GM23338 (cell line): ENCODE data around the gene LIPG. TPM values are rescaled to one million over a fixed set of nuclear protein-coding genes. Genes with fewer than 3 reads are reported as not detected.

Source experiments
- ATAC-seq: fragments of 200-7000 bp; cut with Tn5 transposase; 3 replicates; pipeline ENCODE4 v1.9.1; 2020
- DNase-seq: peaks from one replicate; pipeline ENCODE4 v3.0.0-alpha.2; 2015; ENCODE audit warnings: low spot score
- H2AFZ ChIP-seq: fragments of 200-600 bp; sonication (generic); 2 replicates; pipeline ENCODE4 v1.8.0; 2016; ENCODE audit warnings: antibody characterized with exemption, mild to moderate bottlenecking, moderate library complexity
- H3F3A ChIP-seq: fragments of 200-600 bp; sonication (generic); replicated peaks from 2 replicates; pipeline ENCODE4 v1.8.0; 2017; ENCODE audit warnings: antibody characterized with exemption, mixed run types, low read depth
- H3K27ac ChIP-seq: fragments of 200-600 bp; sonication (generic); 2 replicates; pipeline ENCODE4 v1.6.1; 2016; ENCODE audit warnings: low read depth
- H3K27me3 ChIP-seq: fragments of 200-600 bp; sonication (generic); 2 replicates; pipeline ENCODE4 v1.8.0; 2016; ENCODE audit warnings: mild to moderate bottlenecking, mixed run types, moderate library complexity; ENCODE audit not compliant: insufficient read depth
- H3K36me3 ChIP-seq: fragments of 200-600 bp; sonication (generic); 2 replicates; pipeline ENCODE4 v1.8.0; 2016; ENCODE audit warnings: mild to moderate bottlenecking; ENCODE audit not compliant: insufficient read depth
- H3K4me1 ChIP-seq: fragments of 200-600 bp; sonication (generic); 2 replicates; pipeline ENCODE4 v1.8.0; 2016; ENCODE audit warnings: mild to moderate bottlenecking, moderate library complexity; ENCODE audit not compliant: insufficient read depth
- H3K4me2 ChIP-seq: fragments of 200-600 bp; sonication (generic); 2 replicates; pipeline ENCODE4 v1.7.1; 2017; ENCODE audit warnings: mixed run types
- H3K4me3 ChIP-seq: fragments of 200-600 bp; sonication (generic); 2 replicates; pipeline ENCODE4 v1.6.1; 2016; ENCODE audit warnings: mixed run types
- H3K79me2 ChIP-seq: fragments of 200-600 bp; sonication (generic); replicated peaks from 2 replicates; pipeline ENCODE4 v1.8.0; 2017; ENCODE audit warnings: mild to moderate bottlenecking; ENCODE audit not compliant: insufficient read depth
- H3K9me2 ChIP-seq: fragments of 200-600 bp; sonication (generic); 2 replicates; pipeline ENCODE4 v1.8.0; 2017; ENCODE audit not compliant: insufficient read depth
- H4K20me1 ChIP-seq: fragments of 200-600 bp; sonication (generic); replicated peaks from 2 replicates; pipeline ENCODE4 v1.8.0; 2017; ENCODE audit warnings: mild to moderate bottlenecking; ENCODE audit not compliant: insufficient read depth
- H3K27ac Mint-ChIP-seq: 2 replicates; pipeline ENCODE4 v1.8.0; 2020; ENCODE audit warnings: inconsistent platforms, mild to moderate bottlenecking, moderate library complexity, mixed read lengths
- H3K27me3 Mint-ChIP-seq: 3 replicates; pipeline ENCODE4 v1.8.0; 2022; ENCODE audit warnings: low read depth, mild to moderate bottlenecking, moderate library complexity, mixed read lengths, inconsistent platforms; ENCODE audit not compliant: insufficient read depth, poor library complexity
- H3K36me3 Mint-ChIP-seq: 3 replicates; pipeline ENCODE4 v1.8.0; 2021; ENCODE audit warnings: low read depth, mild to moderate bottlenecking, inconsistent platforms, moderate library complexity, mixed read lengths
- H3K4me1 Mint-ChIP-seq: 3 replicates; pipeline ENCODE4 v1.8.0; 2020; ENCODE audit warnings: mild to moderate bottlenecking, inconsistent platforms, mixed read lengths
- H3K4me3 Mint-ChIP-seq: 3 replicates; pipeline ENCODE4 v1.8.0; 2021; ENCODE audit warnings: moderate library complexity, mild to moderate bottlenecking, inconsistent platforms, mixed read lengths
- H3K9me3 Mint-ChIP-seq: 3 replicates; pipeline ENCODE4 v1.8.0; 2020; ENCODE audit warnings: moderate library complexity, mild to moderate bottlenecking, inconsistent platforms, mixed read lengths
- CREB1 ChIP-seq: fragments of 250-450 bp; sonication (Bioruptor Pico); IDR thresholded peaks from 2 replicates; pipeline ENCODE4 v1.5.0; 2020; ENCODE audit warnings: low read depth, mild to moderate bottlenecking, moderate library complexity
- EZH2 ChIP-seq: fragments of 200-600 bp; sonication (generic); IDR thresholded peaks from one replicate; pipeline ENCODE4 v1.8.0; 2017; ENCODE audit warnings: antibody characterized with exemption, mild to moderate bottlenecking, low read depth; ENCODE audit not compliant: unreplicated experiment
- JUNB ChIP-seq: IDR thresholded peaks from one replicate; pipeline ENCODE4 v1.6.1; 2016; ENCODE audit warnings: antibody characterized with exemption; ENCODE audit not compliant: unreplicated experiment
- NANOG ChIP-seq: IDR thresholded peaks from 2 replicates; pipeline ENCODE4 v1.6.1; 2016; ENCODE audit warnings: antibody characterized with exemption, borderline replicate concordance
- STAT1 ChIP-seq: IDR thresholded peaks from one replicate; pipeline ENCODE4 v1.6.1; 2016; ENCODE audit warnings: antibody characterized with exemption; ENCODE audit not compliant: unreplicated experiment
- ZNF114 ChIP-seq: fragments of 250-450 bp; sonication (Bioruptor Pico); IDR thresholded peaks from 2 replicates; pipeline ENCODE4 v1.5.0; 2020; ENCODE audit warnings: mild to moderate bottlenecking, moderate library complexity
- ZNF331 ChIP-seq: fragments of 250-450 bp; sonication (Bioruptor Pico); IDR thresholded peaks from 2 replicates; pipeline ENCODE4 v1.5.0; 2020; ENCODE audit warnings: low read depth, mild to moderate bottlenecking, moderate library complexity
- polyA plus RNA-seq: library from polyadenylated mRNA; unstranded; fragments of >200 nt; fragmentation: Nextera tagmentation; extraction: Ambion mirVana; gene quantifications from 2 replicates; pipeline ENCODE4 v1.2.1, GENCODE V29; 2016
- total RNA-seq: library from RNA; depleted of rRNA; stranded (reverse); fragments of >200 nt; shearing (Covaris generic); gene quantifications from 2 replicates; pipeline ENCODE4 v1.2.3, GENCODE V29; 2014
- TF ChIP-seq, protein P1 (sequence below): IDR thresholded peaks from 2 replicates; pipeline ENCODE4 v1.6.1; 2016; ENCODE audit warnings: antibody characterized with exemption
- TF ChIP-seq, protein P2 (sequence below): fragments of 250-450 bp; sonication (Bioruptor Pico); IDR thresholded peaks from 2 replicates; pipeline ENCODE4 v1.5.0; 2020; ENCODE audit warnings: mild to moderate bottlenecking, moderate library complexity

LIPG gene
- total and polyA plus RNA-seq, 2 experiments from 2014 or later: 4.9 to 17.7 TPM

DNA sequence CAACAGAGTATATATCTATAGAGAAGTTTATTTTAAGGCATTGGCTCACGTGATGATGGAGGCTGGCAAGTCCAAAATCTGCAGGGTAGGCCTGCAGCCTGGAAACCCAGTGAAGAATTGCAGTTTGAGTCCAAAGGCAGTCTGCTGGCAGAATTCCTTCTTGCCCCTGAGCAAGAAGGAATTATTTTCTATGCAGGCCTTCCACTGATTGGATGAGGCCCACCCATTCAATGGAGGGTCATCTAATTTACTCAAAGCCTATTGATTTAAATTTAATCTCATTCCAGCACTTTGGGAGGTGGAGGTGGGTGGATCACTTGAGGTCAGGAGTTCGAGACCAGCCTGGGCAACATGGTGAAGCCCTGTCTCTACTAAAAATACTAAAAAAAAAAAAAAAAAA, 44.4 kb upstream of the LIPG start:
- Histone ChIP-seq H3K36me3 (no peaks in the 10 kb centered on the region), H2AFZ (no peak overlapping the region), H3K79me2 (no peaks in the 10 kb centered on the region), H3K9me2 (no peaks in the 10 kb centered on the region), H3K4me3 (no peak overlapping the region), H3K4me1 (peaks cover 34% of the 10 kb centered on the region), H4K20me1 (no peaks in the 10 kb centered on the region), H3K27me3 (no peaks in the 10 kb centered on the region), H3K27ac (no peak overlapping the region), H3F3A (no peaks in the 10 kb centered on the region), H3K4me2 (no peak overlapping the region)
- no peaks in the 10 kb centered on the region for H3K36me3 Mint-ChIP-seq
- no peaks in the 10 kb centered on the region for H3K9me3 Mint-ChIP-seq
- ATAC-seq (no peak), DNase-seq (no peak)
- H3K4me1 Mint-ChIP-seq: peaks cover 31% of the 10 kb centered on the region
- TF ChIP-seq CREB1 (CRISPR knock-in tag) (no peak), STAT1 (no peak), ZNF331 (CRISPR knock-in tag) (no peak), ZNF114 (no peak), JUNB (no peak), NANOG (no peak), EZH2 (no peak)
- TF ChIP-seq, protein P1, sequence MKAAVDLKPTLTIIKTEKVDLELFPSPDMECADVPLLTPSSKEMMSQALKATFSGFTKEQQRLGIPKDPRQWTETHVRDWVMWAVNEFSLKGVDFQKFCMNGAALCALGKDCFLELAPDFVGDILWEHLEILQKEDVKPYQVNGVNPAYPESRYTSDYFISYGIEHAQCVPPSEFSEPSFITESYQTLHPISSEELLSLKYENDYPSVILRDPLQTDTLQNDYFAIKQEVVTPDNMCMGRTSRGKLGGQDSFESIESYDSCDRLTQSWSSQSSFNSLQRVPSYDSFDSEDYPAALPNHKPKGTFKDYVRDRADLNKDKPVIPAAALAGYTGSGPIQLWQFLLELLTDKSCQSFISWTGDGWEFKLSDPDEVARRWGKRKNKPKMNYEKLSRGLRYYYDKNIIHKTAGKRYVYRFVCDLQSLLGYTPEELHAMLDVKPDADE: no peak
- no peak overlapping the region for H3K27ac Mint-ChIP-seq
- H3K4me3 Mint-ChIP-seq: no peak overlapping the region
- peaks cover 4% of the 10 kb centered on the region for H3K27me3 Mint-ChIP-seq

DNA sequence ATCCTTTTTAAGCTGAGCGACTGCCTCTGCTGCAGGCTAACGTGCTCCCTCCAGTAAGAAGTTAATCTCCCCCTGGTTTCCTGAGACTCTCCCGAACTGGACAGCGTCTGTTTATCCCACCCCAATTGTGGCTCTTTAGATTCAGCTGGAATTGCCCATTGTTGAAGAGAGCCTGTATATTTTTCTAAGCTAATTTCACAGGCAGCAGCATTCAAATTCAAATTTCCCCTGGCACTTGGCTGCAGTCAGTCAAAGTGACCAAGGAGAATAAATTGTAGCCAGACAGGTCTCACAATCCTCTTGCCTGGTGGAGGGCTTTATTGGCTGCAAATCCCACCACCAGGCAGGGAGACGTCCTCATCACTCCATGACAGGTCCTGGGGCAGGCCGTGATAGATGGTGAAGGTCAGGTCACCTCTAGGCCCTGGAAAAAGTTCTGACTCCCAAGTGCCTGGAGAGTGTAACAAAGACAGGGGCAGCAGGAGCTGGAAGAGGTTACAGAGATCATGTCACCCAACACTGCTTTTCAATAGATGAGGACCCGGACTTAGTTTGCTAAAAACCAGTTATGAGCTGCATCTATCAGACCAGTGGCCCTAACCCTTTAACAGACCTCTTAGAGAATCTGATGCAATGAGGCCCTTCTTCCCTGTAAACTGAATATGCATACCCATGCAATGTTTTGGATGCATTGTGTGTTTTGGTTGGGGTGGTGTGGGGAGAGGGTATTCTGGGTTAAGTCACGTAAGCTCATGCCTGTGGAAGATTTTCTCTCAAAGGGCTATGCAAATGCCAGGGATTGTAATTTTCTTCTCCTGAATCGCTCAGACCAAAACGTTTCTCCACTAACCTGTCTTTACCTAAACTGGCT, 42.5 kb upstream of the LIPG start:
- DNase-seq: no peak
- 0 out of 2 replicates have a peak overlapping the region, but pooled peaks have one; percentile 16 for H3K27ac ChIP-seq
- Mint-ChIP-seq H3K4me1 (peaks cover 31% of the 10 kb centered on the region), H3K27me3 (peaks cover 2% of the 10 kb centered on the region), H3K9me3 (no peaks in the 10 kb centered on the region; the same call in 2 of the 3 replicates), H3K36me3 (no peaks in the 10 kb centered on the region), H3K27ac (peak overlapping the region; percentile 62), H3K4me3 (no peak overlapping the region)
- H2AFZ ChIP-seq: peak overlapping the region; percentile 92
- no peaks in the 10 kb centered on the region for H4K20me1 ChIP-seq
- TF ChIP-seq STAT1 (no peak), EZH2 (no peak), ZNF114 (no peak)
- peak overlapping the region; percentile 15; the same call in 1 of the 2 replicates for H3K4me2 ChIP-seq
- H3F3A ChIP-seq: no peaks in the 10 kb centered on the region
- H3K36me3 ChIP-seq: no peaks in the 10 kb centered on the region
- no peaks in the 10 kb centered on the region for H3K27me3 ChIP-seq
- peak; percentile 24; the same call in 2 of the 3 replicates for ATAC-seq
- H3K79me2 ChIP-seq: no peaks in the 10 kb centered on the region
- H3K4me3 ChIP-seq: no peak overlapping the region
- no peaks in the 10 kb centered on the region for H3K9me2 ChIP-seq
- H3K4me1 ChIP-seq: peaks cover 34% of the 10 kb centered on the region

DNA sequence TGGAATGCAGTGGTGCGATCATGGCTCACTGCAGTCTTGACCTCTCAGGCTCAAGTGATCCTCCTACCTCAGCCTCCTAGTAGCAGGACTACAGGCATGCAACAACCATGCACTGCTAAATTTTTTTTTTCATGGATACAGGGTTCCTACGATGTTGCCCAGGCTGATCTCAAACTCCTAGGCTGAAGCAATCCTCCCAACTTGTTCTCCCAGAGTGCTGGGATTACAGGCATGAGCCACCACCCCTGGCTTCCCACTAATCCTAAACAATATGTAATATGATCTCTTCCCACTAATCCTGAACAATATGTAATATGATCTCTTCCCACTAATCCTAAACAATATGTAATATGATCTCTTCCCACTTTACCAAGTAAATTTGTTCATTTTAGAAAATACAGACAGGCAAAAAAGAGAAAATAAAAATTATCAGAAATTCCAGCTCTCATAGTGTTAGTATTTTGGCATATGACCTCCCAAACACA, 41.2 kb upstream of the LIPG start:
- Histone ChIP-seq H3K4me1 (peaks cover 32% of the 10 kb centered on the region), H3K27me3 (no peaks in the 10 kb centered on the region), H3K79me2 (no peaks in the 10 kb centered on the region), H3K4me3 (no peak overlapping the region), H3F3A (no peaks in the 10 kb centered on the region), H3K9me2 (no peaks in the 10 kb centered on the region), H2AFZ (peak overlapping the region; percentile 88), H3K4me2 (no peak overlapping the region), H4K20me1 (no peaks in the 10 kb centered on the region), H3K36me3 (no peaks in the 10 kb centered on the region), H3K27ac (no peak overlapping the region)
- DNase-seq: no peak
- H3K27ac Mint-ChIP-seq: no peak overlapping the region
- H3K27me3 Mint-ChIP-seq: peaks cover 2% of the 10 kb centered on the region
- H3K4me3 Mint-ChIP-seq: no peak overlapping the region
- H3K4me1 Mint-ChIP-seq: peaks cover 28% of the 10 kb centered on the region
- ATAC-seq: peak; percentile 58
- no peaks in the 10 kb centered on the region for H3K36me3 Mint-ChIP-seq
- no peaks in the 10 kb centered on the region; the same call in 2 of the 3 replicates for H3K9me3 Mint-ChIP-seq
- TF ChIP-seq, protein P2, sequence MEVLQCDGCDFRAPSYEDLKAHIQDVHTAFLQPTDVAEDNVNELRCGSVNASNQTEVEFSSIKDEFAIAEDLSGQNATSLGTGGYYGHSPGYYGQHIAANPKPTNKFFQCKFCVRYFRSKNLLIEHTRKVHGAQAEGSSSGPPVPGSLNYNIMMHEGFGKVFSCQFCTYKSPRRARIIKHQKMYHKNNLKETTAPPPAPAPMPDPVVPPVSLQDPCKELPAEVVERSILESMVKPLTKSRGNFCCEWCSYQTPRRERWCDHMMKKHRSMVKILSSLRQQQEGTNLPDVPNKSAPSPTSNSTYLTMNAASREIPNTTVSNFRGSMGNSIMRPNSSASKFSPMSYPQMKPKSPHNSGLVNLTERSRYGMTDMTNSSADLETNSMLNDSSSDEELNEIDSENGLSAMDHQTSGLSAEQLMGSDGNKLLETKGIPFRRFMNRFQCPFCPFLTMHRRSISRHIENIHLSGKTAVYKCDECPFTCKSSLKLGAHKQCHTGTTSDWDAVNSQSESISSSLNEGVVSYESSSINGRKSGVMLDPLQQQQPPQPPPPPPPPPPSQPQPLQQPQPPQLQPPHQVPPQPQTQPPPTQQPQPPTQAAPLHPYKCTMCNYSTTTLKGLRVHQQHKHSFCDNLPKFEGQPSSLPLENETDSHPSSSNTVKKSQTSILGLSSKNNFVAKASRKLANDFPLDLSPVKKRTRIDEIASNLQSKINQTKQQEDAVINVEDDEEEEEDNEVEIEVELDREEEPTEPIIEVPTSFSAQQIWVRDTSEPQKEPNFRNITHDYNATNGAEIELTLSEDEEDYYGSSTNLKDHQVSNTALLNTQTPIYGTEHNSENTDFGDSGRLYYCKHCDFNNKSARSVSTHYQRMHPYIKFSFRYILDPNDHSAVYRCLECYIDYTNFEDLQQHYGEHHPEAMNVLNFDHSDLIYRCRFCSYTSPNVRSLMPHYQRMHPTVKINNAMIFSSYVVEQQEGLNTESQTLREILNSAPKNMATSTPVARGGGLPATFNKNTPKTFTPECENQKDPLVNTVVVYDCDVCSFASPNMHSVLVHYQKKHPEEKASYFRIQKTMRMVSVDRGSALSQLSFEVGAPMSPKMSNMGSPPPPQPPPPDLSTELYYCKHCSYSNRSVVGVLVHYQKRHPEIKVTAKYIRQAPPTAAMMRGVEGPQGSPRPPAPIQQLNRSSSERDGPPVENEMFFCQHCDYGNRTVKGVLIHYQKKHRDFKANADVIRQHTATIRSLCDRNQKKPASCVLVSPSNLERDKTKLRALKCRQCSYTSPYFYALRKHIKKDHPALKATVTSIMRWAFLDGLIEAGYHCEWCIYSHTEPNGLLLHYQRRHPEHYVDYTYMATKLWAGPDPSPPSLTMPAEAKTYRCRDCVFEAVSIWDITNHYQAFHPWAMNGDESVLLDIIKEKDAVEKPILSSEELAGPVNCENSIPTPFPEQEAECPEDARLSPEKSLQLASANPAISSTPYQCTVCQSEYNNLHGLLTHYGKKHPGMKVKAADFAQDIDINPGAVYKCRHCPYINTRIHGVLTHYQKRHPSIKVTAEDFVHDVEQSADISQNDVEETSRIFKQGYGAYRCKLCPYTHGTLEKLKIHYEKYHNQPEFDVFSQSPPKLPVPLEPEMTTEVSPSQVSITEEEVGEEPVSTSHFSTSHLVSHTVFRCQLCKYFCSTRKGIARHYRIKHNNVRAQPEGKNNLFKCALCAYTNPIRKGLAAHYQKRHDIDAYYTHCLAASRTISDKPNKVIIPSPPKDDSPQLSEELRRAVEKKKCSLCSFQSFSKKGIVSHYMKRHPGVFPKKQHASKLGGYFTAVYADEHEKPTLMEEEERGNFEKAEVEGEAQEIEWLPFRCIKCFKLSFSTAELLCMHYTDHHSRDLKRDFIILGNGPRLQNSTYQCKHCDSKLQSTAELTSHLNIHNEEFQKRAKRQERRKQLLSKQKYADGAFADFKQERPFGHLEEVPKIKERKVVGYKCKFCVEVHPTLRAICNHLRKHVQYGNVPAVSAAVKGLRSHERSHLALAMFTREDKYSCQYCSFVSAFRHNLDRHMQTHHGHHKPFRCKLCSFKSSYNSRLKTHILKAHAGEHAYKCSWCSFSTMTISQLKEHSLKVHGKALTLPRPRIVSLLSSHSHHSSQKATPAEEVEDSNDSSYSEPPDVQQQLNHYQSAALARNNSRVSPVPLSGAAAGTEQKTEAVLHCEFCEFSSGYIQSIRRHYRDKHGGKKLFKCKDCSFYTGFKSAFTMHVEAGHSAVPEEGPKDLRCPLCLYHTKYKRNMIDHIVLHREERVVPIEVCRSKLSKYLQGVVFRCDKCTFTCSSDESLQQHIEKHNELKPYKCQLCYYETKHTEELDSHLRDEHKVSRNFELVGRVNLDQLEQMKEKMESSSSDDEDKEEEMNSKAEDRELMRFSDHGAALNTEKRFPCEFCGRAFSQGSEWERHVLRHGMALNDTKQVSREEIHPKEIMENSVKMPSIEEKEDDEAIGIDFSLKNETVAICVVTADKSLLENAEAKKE (CRISPR knock-in tag): no peak
